Measurements from ENCODE around the gene FAM43A.

The FAM43A gene

DNA sequence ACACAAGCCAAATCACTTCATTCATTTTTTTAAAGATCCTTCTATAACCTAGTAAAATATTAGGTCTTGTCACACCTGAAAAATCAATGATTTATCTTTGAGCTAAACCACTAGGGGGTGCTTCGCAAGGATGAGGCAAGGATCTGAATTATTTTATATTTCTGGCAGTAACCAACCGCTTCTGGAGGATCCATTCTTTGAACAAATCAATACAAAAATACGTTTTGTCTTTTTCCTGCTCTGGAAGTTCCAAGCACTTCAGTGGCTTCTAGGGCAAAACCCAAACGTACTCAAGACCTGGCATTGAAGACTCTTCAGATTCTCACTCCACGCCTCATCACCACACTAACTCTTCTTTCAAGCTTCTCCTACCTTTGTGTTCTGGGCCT lies 14.2 kb upstream of the FAM43A start:
- no peak for ATAC-seq
- H3K9me3 Mint-ChIP-seq: no peaks in the 10 kb centered on the region
- peak in 1 of 2 donors; percentile 30 for DNase-seq
- H3K27ac Mint-ChIP-seq: peak overlapping the region; percentile 98 to 99
- peaks cover 58% of the 10 kb centered on the region for H3K4me1 Mint-ChIP-seq
- H3K4me3 Mint-ChIP-seq: peak overlapping the region; percentile 97 to 99
- no peaks in the 10 kb centered on the region for H3K27me3 Mint-ChIP-seq

GRCh38 chr3:194671900-194672808 lies 13.5 kb upstream of the FAM43A start, which contains the start of gene LSG1:
Gene LSG1, minus strand, starts transcription at chr3:194672191. Its CDS starts 29 bp downstream, at chr3:194672162.
- ATAC-seq: peak; percentile 89
- Mint-ChIP-seq H3K27ac (peak within 1 kb of the TSS; percentile 98 to 99), H3K27me3 (no peaks in the 10 kb centered on the region), H3K4me1 (peaks cover 62% of the 10 kb centered on the region), H3K9me3 (no peaks in the 10 kb centered on the region), H3K4me3 (peak within 1 kb of the TSS; percentile 97 to 99)
- peak; percentile 81 to 90 for DNase-seq

DNA sequence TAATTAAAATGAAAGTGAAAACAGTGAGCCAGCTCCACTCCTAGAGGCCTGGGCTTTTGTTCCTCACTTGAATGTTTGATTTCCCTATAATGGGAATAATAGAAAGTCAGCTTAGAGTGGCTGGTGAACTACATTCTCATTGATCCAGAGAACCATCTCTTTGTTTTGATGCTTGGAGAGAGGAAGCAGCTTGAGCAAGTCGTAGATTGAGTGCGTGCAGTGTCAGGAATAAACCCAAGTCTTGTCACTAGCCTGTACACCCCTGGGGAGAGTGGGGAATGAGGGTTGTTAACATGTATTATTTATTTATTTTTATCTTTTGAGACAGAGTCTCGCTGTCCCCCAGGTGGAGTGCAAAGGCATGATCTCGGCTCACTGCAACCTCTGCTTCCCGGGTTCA lies 12.8 kb upstream of the FAM43A start:
- Mint-ChIP-seq H3K27ac (no peak overlapping the region), H3K27me3 (no peaks in the 10 kb centered on the region), H3K4me1 (peaks cover 62% of the 10 kb centered on the region), H3K4me3 (peak overlapping the region; percentile 97 to 99), H3K9me3 (no peaks in the 10 kb centered on the region)
- no peak for DNase-seq
- no peak for ATAC-seq

- Mint-ChIP-seq H3K4me3 (peak overlapping the region in 1 of 2 donors; percentile 16), H3K27me3 (no peaks in the 10 kb centered on the region), H3K27ac (no peak overlapping the region), H3K9me3 (no peaks in the 10 kb centered on the region), H3K4me1 (peaks cover 62% of the 10 kb centered on the region)
- no peak for DNase-seq
- ATAC-seq: no peak
These were observed 11.9 kb upstream of the FAM43A start for GRCh38 chr3:194673761-194674160.

- DNase-seq (peak; percentile 54 to 70), ATAC-seq (peak; percentile 74)
- peaks cover 52% of the 10 kb centered on the region for H3K4me1 Mint-ChIP-seq
- no peaks in the 10 kb centered on the region for H3K27me3 Mint-ChIP-seq
- H3K4me3 Mint-ChIP-seq: peak overlapping the region; percentile 65 to 71
- no peaks in the 10 kb centered on the region for H3K9me3 Mint-ChIP-seq
- peak overlapping the region; percentile 58 to 87 for H3K27ac Mint-ChIP-seq
These were observed 10.5 kb upstream of the FAM43A start for GRCh38 chr3:194675081-194675640.

DNA sequence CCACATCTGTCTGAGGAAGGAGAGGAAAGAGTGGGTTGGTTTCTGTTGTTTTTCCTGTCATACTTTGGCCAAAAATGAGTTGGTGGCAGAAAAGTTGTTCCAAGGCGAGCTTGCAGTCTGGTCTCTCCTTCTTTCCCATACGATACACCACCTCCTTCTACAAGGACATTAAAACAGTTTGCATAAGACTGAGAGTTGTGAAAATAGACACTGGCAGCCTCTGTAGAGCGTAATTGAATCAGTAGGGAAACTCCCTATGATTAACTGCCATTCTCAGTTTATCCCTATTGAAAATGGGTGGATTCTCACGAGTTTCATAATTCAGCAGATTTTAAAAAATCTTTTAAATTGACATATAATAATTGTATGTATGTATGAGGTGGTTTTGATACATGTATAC lies 10.0 kb upstream of the FAM43A start:
- peak overlapping the region; percentile 65 to 71 for H3K4me3 Mint-ChIP-seq
- H3K27ac Mint-ChIP-seq: peak overlapping the region; percentile 58 to 87
- H3K27me3 Mint-ChIP-seq: no peaks in the 10 kb centered on the region
- no peak for DNase-seq
- ATAC-seq: peak; percentile 58
- no peaks in the 10 kb centered on the region for H3K9me3 Mint-ChIP-seq
- H3K4me1 Mint-ChIP-seq: peaks cover 47% of the 10 kb centered on the region

DNA sequence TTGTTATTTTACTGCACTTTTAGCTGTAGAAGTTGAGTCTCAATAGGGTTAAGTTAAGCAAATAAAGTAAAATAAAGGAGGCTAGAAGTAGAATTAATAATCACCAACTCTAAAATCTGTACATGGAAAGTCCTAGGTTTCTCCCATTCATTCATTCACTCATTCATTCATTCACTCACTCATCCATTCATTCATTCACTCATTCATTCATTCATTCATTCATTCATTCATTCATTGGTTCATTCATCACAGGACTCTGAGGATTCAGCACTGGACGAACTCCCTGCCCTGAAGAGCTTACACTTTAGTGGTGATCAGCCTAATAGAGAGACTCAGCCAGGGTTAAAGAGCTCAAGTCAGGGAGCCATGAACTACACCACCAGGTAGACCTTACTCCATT lies 9.2 kb upstream of the FAM43A start:
- ATAC-seq (no peak), DNase-seq (no peak)
- Mint-ChIP-seq H3K4me3 (no peak overlapping the region), H3K9me3 (no peaks in the 10 kb centered on the region), H3K4me1 (peaks cover 46% of the 10 kb centered on the region), H3K27ac (no peak overlapping the region), H3K27me3 (no peaks in the 10 kb centered on the region)

- ATAC-seq (no peak), DNase-seq (no peak)
- H3K4me1 Mint-ChIP-seq: peaks cover 57% of the 10 kb centered on the region
- no peaks in the 10 kb centered on the region for H3K9me3 Mint-ChIP-seq
- no peak overlapping the region for H3K27ac Mint-ChIP-seq
- no peak overlapping the region for H3K4me3 Mint-ChIP-seq
- peaks cover 7% of the 10 kb centered on the region for H3K27me3 Mint-ChIP-seq
These were observed 4.6 kb upstream of the FAM43A start for GRCh38 chr3:194680888-194681615.

GRCh38 chr3:194682189-194682693 lies 3.4 kb upstream of the FAM43A start:
- no peak overlapping the region for H3K4me3 Mint-ChIP-seq
- H3K27ac Mint-ChIP-seq: no peak overlapping the region
- DNase-seq (no peak), ATAC-seq (no peak)
- H3K4me1 Mint-ChIP-seq: peaks cover 59% of the 10 kb centered on the region
- H3K9me3 Mint-ChIP-seq: no peaks in the 10 kb centered on the region
- peaks cover 17% of the 10 kb centered on the region for H3K27me3 Mint-ChIP-seq

DNA sequence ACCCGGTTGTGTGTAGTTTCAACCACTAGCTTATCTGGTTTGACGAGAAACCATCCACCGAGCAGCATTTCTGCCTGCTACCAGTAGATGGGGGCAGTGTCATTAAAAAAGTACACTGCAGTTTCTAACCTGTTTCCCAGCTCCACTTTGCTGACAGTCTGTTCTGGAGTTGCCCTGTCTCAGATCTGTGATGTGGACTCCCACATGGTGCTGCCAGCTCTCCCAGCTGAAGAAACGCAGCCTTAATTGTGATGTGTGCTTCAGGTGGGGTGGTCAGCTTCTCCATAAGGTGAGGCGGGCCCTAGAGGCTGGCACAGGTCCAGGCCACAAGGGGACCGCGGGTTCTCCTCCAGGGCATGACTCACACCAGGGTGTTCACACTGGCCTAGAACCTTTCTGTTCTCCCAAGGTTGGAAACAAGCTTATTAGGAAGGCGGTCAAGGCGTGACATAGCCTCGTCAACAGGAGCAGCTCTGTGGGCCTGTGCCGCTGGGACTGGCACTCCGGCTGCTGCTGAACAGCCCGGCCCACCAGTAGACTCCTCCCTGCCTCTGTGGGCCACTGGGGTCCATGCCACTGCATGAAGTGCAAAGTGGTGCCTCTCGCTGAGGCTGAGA lies 2.9 kb upstream of the FAM43A start:
- H3K27me3 Mint-ChIP-seq: peaks cover 22% of the 10 kb centered on the region
- H3K4me1 Mint-ChIP-seq: peaks cover 63% of the 10 kb centered on the region
- ATAC-seq: peak; percentile 75
- H3K27ac Mint-ChIP-seq: no peak overlapping the region
- H3K4me3 Mint-ChIP-seq: peak overlapping the region; percentile 38 to 46
- DNase-seq: peak; percentile 68 to 80
- no peaks in the 10 kb centered on the region for H3K9me3 Mint-ChIP-seq

DNA sequence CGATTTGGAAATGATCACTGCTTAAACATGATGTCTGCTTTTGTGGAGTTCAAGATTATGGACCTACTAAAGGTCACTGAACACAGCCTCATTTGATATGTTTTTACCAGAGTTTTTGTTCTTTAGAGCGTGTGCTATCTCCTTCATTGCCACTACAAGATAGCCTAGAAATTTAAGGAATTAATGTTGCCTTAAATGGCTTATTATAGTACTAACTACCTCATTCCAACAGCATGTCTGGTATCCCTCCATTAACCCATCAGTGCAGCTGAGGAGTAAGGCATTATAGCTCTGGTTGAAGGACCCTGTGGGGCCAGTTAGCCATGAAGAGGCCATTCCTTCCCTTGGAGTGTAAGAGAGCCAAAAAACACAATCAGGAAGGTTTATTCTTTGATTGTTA lies 2.3 kb upstream of the FAM43A start:
- Mint-ChIP-seq H3K9me3 (no peaks in the 10 kb centered on the region), H3K27me3 (peaks cover 24% of the 10 kb centered on the region), H3K4me1 (peaks cover 69% of the 10 kb centered on the region), H3K27ac (no peak overlapping the region), H3K4me3 (no peak overlapping the region)
- no peak for ATAC-seq
- no peak for DNase-seq

- peak overlapping the region; percentile 88 to 93 for H3K4me3 Mint-ChIP-seq
- peaks cover 86% of the 10 kb centered on the region for H3K4me1 Mint-ChIP-seq
- no peaks in the 10 kb centered on the region for H3K9me3 Mint-ChIP-seq
- H3K27ac Mint-ChIP-seq: peak overlapping the region; percentile 81 to 94
- peaks cover 39% of the 10 kb centered on the region for H3K27me3 Mint-ChIP-seq
- DNase-seq (no peak), ATAC-seq (peak; percentile 50)
These were observed 492 bp upstream of the FAM43A start for GRCh38 chr3:194685065-194685717.

DNA sequence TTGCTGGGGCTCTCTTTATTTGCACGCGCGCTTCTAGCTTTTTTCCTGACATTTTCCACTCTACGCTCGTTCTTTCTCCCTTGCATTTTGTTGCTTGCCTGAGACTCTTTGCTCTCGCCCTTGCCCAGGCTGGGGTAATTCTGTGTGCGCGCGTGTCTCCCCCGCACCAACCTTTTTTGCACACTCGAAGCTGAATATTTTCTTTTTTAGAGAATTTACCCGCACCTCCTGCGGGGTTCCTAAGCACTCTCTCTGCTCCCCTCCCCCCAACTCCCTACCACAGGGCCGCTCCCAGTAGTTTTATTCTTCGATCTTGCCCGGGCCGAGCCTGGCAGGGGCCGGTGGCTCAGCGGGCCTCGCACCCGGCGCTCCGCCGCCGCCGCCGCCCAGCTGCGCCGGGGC lies 732 bp downstream of the FAM43A start:
- DNase-seq (no peak), ATAC-seq (no peak)
- Mint-ChIP-seq H3K27ac (peak overlapping the region in 1 of 2 donors; percentile 12), H3K9me3 (no peaks in the 10 kb centered on the region), H3K4me3 (peak overlapping the region; percentile 88 to 93), H3K4me1 (peaks cover 88% of the 10 kb centered on the region), H3K27me3 (peaks cover 48% of the 10 kb centered on the region)

DNA sequence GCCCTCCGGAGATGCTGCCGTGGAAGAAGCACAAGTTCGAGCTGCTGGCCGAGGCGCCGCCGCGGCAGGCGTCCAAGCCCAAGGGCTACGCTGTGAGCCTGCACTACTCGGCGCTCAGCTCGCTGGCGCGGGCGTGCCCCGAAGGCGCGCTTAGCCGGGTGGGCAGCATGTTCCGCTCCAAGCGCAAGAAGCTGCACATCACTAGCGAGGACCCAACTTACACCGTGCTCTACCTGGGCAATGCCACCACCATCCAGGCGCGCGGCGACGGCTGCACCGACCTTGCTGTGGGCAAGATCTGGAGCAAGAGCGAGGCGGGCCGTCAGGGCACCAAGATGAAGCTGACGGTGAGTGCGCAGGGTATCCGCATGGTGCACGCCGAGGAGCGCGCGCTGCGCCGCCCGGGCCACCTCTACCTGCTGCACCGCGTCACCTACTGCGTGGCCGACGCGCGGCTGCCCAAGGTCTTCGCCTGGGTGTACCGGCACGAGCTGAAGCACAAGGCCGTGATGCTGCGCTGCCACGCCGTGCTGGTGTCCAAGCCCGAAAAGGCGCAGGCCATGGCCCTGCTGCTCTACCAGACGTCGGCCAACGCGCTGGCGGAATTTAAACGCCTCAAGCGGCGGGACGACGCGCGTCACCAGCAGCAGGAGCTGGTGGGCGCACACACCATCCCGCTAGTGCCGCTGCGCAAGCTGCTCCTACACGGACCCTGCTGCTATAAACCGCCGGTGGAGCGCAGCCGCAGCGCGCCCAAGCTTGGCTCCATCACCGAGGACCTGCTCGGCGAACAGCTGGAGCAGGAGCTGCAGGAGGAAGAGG lies 1.3 kb downstream of the FAM43A start:
- ATAC-seq: peak; percentile 1
- peak overlapping the region in 1 of 2 donors; percentile 55 for H3K27ac Mint-ChIP-seq
- peak overlapping the region; percentile 88 to 93 for H3K4me3 Mint-ChIP-seq
- H3K27me3 Mint-ChIP-seq: peaks cover 51% of the 10 kb centered on the region
- H3K4me1 Mint-ChIP-seq: peaks cover 86% of the 10 kb centered on the region
- H3K9me3 Mint-ChIP-seq: no peaks in the 10 kb centered on the region
- peak; percentile 42 to 55 for DNase-seq

All from stimulated activated naive CD8-positive, alpha-beta T cell treated with anti-CD3 and anti-CD28 coated beads, Interleukin-15, amount 100 ng/mL, for 72 hours (primary cell).